Caki2 (cell line): Measurements from ENCODE around the gene MLH1. TPM values are rescaled to one million over a fixed set of nuclear protein-coding genes. Genes with fewer than 3 reads are reported as not detected.
A peak's percentile ranks its signal among the peaks of the same experiment; 100 is the strongest.

Experiments used
- DNase-seq: peaks from one replicate; pipeline ENCODE4 v3.0.0-alpha.2; 2015; ENCODE audit warnings: low read depth
- in situ Hi-C: cut with HindIII; loops from 2 replicates; pipeline ENCODE4 v1.10.0; 2016; ENCODE audit warnings: low sequenced_read_pairs, low pct_unique_long_range_greater_than_20kb, mixed read lengths
- total RNA-seq: library from RNA; depleted of rRNA; stranded (reverse); fragments of >200 nt; shearing (Covaris generic); gene quantifications from 2 replicates; pipeline ENCODE4 v1.2.3, GENCODE V29; 2014; ENCODE audit warnings: low replicate concordance

MLH1 gene
- total RNA-seq, 1 experiment from 2014 or later: 51.4 TPM

- peak; percentile 93 for DNase-seq
- in situ Hi-C loops: no loop called here
Observed at GRCh38 chr3:36969540-36970432, 23.5 kb upstream of the MLH1 start.

DNA sequence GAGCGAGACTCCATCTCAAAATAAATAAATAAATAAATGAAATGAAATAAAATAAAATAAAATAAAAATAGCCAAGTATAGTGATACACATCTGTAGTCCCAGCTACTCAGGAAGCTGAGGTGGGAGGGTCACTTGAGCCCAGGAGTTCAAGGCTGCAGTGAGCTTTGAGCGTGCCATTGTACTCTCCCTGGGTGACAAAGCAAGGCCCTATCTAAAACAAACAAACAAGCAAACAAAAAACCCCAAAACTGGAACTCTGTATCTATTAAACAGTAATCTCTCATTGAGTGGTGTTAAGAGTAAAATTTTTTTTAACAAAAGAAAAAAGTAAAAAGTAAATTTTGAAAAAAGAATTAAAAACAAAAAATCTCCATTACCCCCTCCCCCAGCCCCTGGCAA, 21.2 kb upstream of the MLH1 start:
- in situ Hi-C loops: no loop called here

DNA sequence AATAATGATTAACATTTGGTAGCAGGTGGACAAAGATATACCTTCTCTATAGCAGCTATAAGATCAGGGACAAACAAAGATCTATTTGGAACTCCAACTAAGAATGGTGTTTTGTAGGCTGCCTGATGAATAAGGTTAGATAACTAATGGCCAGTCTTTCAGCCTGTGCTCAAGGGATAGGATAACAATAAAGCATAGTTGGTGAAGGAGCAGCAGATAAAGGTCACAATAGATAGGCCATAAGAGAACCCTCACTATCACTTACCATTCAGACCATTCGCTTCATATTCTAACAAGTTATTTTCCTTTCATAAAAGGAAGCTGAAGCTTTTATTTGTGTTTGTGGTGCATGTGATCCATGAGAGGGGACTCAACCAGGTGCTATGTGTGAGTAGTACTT, 20.2 kb upstream of the MLH1 start:
- in situ Hi-C loops: no loop called here
- DNase-seq: no peak

More for the DNA sequence above, 21.2 kb upstream of the MLH1 start:
- no peak for DNase-seq

DNA sequence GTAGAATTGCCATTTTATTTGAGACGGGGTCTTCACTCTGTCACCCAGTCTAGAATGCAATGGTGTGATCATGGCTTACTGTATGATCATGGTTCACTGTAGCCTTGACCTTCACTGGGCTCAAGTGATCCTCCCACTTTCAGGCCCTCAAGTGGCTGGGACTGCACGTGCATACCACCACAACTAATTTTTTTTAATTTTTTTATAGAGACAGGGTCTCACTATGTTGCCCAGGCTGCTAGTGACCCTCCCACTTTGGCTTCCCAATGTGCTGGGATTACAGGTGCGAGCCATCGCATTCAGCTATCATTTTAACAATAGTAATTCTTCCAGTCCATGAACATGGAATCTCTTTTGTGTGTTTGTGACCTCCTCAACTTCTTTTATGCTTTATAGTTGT, 12.3 kb upstream of the MLH1 start:
- no peak for DNase-seq
- in situ Hi-C loops: no loop called here

DNA sequence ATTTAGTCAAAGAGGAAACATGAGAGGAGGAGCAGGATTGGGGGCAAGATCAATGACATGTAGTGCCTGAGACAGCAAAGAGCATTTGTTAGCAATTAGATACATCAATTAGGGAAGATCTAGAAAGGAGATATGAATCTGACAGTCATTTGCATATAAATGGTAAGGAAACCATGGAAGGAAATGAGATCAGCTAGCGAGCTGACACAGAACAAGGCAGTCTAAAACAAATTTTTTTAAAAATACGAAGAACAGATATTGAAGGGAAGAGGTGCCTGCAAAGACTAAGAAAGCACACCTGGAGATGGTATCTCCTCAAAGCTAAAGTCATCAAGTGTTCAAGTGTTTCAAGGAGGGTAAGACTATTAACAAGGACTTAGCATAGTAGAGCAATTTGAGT, 5.0 kb upstream of the MLH1 start:
- in situ Hi-C loops: no loop called here
- DNase-seq: no peak

- in situ Hi-C loops: no loop called here
- DNase-seq: no peak
Observed at GRCh38 chr3:36989005-36989404, 4.3 kb upstream of the MLH1 start.

DNA sequence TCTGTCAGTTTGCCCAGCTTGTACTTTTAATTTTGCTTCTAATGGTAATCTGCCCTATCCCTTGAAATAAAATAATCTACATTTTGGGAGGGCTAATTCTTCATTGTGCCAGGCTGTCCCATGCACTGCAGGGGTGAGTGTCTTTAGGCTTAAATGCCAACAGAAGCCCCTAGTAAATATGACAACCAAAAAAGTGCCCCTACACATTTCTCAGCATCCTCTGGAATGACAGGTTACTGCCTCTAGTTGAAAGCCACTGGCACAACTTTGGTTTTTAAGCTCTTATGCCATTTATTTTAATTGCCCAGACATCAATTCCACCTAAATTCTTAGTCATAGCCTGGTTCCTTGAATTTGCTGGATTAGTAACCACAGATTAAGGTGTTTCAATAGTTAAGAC, 3.8 kb upstream of the MLH1 start:
- in situ Hi-C loops: no loop called here
- DNase-seq: no peak

DNA sequence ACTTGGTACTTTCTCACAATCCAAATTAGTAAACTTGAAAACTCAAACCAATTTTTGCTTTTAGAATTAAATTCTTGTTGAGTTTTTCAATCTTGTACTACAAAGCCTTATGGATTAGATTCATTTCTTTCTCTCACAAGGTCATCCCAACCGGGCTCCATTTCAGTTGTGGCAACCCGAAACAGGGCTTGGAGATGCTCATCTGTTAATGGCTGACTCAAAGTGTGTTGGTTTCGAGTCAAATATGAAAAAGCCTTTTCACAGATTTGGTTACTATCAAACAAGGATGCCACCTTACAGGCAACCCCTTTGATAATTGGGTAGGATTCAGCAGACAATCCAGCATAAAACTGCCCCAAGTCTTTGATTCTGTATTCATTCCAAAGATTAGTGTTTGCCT, 2.2 kb upstream of the MLH1 start:
- no peak for DNase-seq
- in situ Hi-C loops: no loop called here

- in situ Hi-C loops: no loop called here
Observed at GRCh38 chr3:36991923-36992805, 1.2 kb upstream of the MLH1 start.

GRCh38 chr3:36992806-36993325, 452 bp upstream of the MLH1 start, which contains the start of gene EPM2AIP1:
TSS of gene EPM2AIP1 (minus strand) at chr3:36993131. CDS start at chr3:36993077, 54 bp downstream.
- in situ Hi-C loops: no loop called here
- no peak for DNase-seq

More at GRCh38 chr3:36991923-36992805, 1.2 kb upstream of the MLH1 start:
- no peak for DNase-seq

- no peak for DNase-seq
- in situ Hi-C loops: no loop called here
Observed at GRCh38 chr3:37014620-37015019, 21.3 kb downstream of the MLH1 start.

- DNase-seq: no peak
- in situ Hi-C loops: no loop called here
Observed at GRCh38 chr3:37015642-37016041, 22.3 kb downstream of the MLH1 start.

GRCh38 chr3:37016903-37017302, 23.6 kb downstream of the MLH1 start:
- in situ Hi-C loops: no loop called here
- no peak for DNase-seq

DNA sequence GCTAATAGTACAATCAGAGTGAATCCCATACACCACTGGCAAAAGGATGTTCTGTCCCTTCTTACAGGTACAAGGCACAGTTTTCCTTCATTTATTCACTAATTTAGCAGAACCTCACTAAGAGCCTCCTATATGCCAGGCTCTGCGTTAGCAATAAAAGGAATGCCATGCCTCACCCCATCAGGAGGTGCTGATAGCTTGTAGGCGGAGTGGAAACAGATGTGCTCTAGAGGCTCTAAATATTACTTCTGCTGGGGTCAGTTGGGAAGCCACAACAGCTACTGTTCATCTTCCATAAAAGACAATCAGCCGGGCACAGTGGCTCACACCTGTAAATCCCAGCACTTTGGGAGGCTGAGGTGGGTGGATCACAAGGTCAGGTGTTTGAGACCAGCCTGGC, 24.4 kb downstream of the MLH1 start:
- DNase-seq: no peak

DNA sequence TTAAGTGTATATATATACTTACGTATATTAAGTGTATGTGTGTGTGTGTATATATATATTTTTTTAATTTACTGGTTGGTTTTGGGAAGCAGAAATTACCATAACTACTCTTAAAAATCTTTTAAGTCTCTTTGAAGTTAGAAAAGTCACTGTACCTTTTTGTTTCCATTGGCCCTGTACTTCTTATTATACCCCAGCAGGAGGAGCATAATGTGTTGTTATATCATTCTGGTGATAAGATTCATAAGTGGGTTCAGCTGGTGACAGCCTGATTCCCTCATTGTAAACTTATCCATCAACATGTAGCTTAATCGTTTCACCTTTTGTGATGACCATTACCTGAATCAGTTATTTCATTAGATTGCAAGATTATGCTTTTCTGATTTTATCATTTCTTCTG, 30.8 kb downstream of the MLH1 start:
- in situ Hi-C loops: no loop called here
- no peak for DNase-seq

More for the DNA sequence above, 24.4 kb downstream of the MLH1 start:
- in situ Hi-C loops: no loop called here

- no peak for DNase-seq
- in situ Hi-C loops: no loop called here
Observed at GRCh38 chr3:37024820-37025405, 31.6 kb downstream of the MLH1 start.

- in situ Hi-C loops: no loop called here
- no peak for DNase-seq
Observed at GRCh38 chr3:37025561-37026335, 32.4 kb downstream of the MLH1 start.

GRCh38 chr3:37026851-37027250, 33.5 kb downstream of the MLH1 start:
- in situ Hi-C loops: no loop called here
- no peak for DNase-seq
